Cardiac fibroblast (primary cell): Measurements from ENCODE around the gene TAAR5.

Experiments used
- DNase-seq, 2 donors: peaks; one replicate each; pipeline versions ENCODE4 v3.0.0 to v3.0.0-alpha.2; 2010; ENCODE audit warnings: low read depth in 2 of 2
- H3K4me3 ChIP-seq, 2 donors: replicated peaks in 1 of 2; 1 replicate in 1 of 2; 2 replicates in 1 of 2; pipeline ENCODE4 v1.5.1; 2011; ENCODE audit warnings: low read depth in 2 of 2, low read length in 2 of 2, mild to moderate bottlenecking in 2 of 2, moderate library complexity in 1 of 2
- CTCF ChIP-seq: IDR thresholded peaks from one replicate; pipeline ENCODE4 v1.5.1; 2011; ENCODE audit warnings: low read depth, mild to moderate bottlenecking, low read length, inconsistent platforms

Gene TAAR5

GRCh38 chr6:132551214-132551613 is 38.3 kb downstream of the TAAR5 start:
- H3K4me3 ChIP-seq, result no peak overlapping the region
- TF ChIP-seq CTCF, result no peak
- DNase-seq, result no peak

GRCh38 chr6:132548746-132549463 is 40.6 kb downstream of the TAAR5 start:
- TF ChIP-seq CTCF, result no peak
- DNase-seq, result no peak
- no peak overlapping the region for H3K4me3 ChIP-seq

- H3K4me3 ChIP-seq, result no peak overlapping the region
- DNase-seq, result no peak
- no peak for TF ChIP-seq CTCF
Observed at GRCh38 chr6:132544826-132545225, 44.7 kb downstream of the TAAR5 start.
